ENCODE measurements around the gene SCUBE2.
A peak's percentile ranks its signal among the peaks of the same experiment; 100 is the strongest.
"Not testable (repeated sequence)": the region's sequence is repeated elsewhere in the genome, so short reads cannot be mapped to it uniquely, and the experiment has no call there.

SCUBE2 gene

DNA sequence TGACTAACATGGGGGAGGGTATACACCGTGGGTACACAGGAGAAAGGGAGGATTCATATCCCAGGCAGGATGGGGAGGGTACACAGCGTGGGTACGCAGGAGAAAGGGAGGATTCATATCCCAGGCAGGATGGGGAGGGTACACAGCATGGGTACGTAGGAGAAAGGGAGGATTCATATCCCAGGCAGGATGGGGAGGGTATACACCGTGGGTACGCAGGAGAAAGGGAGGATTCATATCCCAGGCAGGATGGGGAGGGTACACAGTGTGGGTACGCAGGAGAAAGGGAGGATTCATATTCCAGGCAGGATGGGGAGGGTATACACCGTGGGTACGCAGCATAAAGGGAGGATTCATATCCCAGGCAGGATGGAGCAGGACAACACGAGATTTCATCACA lies 51.0 kb downstream of the SCUBE2 start:
- no peak for DNase-seq

DNA sequence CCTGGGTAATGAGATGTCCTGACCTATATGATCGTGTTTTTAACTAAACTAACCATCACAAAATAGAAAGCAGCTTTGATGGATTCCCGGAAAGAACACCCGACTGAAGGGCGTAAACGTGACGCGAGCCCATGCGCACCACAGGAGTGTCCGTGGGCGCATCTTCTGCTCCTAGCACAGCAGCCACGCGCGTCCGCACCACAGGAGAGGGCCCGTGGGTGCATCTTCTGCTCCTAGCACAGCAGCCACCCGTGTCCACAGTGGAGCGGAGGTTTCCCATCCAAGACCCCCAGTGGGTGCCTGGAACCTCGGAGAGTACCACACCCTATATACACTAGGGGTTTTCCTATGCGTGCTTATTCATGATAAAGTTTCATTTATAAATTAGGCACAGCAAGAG lies 51.5 kb downstream of the SCUBE2 start:
- no peak for DNase-seq

DNA sequence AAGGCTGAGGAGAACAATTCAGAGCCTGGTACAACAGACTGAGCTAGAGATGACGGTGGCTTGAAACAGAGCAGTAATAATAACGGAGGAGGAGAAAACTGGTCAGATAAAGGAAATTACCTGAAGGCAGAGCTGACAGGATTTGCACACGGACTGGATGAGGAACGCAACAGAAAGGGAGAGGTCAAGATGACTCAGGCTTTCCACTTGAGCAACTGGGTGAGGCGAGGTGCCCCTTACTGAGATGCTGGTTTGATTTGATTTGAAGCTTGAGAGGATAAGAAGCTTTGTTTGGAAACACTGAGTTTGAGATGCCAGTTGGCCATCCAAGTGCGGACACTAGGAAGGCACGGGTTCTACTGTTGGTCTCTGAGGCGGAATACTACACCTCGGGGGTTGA lies 52.2 kb downstream of the SCUBE2 start:
- DNase-seq, result no peak

DNA sequence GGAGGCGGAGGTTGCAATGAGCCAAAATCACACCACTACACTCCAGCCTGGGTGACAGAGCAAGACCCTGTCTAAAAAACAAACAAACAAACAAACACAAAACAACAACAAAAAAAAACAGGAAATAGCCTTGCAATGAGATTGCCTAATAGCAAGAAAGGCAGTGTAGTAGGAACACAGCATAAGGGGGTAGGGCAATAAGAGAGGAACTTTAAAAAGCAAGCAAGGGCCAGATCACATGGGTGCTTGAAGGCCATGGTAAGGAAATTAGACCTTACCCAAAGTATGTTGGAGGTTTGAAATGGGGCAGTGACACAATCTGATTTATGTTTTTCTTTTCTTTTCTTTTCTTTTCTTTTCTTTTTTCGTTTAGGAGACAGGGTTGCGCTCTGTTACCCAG lies 52.9 kb downstream of the SCUBE2 start:
- DNase-seq, result no peak

- DNase-seq, result no peak
These were observed 53.4 kb downstream of the SCUBE2 start for GRCh38 chr11:9037963-9038362.

- no peak for DNase-seq
These were observed 54.2 kb downstream of the SCUBE2 start for GRCh38 chr11:9037046-9037780.

- DNase-seq, result no peak
These were observed 60.8 kb downstream of the SCUBE2 start for GRCh38 chr11:9030601-9031000.

DNA sequence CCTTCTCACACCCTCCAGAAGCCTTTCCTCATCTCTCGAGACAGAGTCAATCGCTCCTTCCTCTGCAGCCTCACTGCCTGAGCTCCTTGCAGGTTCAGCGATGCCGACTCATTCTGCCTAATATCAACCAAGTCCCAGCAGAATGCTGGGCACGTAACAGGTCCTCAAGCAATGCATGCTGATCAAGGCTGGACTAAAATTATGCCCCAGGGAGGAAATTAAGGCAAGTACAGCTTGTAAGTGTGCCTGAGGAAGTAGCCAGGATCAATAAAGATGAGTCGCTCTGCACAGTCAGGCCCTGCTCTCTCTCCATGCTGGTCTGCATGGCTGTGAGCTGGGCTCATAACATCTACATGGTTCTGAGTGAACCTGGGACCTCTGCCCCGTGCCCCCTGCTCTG lies 62.0 kb downstream of the SCUBE2 start:
- DNase-seq, result no peak

DNA sequence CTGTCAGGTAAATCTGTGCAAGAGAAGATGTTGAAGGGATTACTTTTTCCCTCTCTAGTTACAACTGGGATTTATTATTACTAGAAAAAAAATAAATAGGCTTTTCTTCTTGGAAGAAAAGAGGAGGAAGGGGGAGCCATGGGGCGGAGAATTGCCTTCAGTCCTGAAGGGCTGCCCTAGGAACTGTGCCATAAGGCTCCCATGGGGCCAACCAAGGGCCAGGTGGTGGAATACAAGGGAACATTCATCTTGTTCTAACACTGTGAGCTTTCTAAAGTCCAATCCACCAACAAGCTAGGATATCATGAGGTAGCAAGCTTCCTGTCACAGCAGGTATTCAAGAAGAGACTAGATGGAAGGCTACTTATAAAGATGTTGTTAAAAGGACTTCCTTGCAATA lies 62.8 kb downstream of the SCUBE2 start:
- DNase-seq, result no peak

DNA sequence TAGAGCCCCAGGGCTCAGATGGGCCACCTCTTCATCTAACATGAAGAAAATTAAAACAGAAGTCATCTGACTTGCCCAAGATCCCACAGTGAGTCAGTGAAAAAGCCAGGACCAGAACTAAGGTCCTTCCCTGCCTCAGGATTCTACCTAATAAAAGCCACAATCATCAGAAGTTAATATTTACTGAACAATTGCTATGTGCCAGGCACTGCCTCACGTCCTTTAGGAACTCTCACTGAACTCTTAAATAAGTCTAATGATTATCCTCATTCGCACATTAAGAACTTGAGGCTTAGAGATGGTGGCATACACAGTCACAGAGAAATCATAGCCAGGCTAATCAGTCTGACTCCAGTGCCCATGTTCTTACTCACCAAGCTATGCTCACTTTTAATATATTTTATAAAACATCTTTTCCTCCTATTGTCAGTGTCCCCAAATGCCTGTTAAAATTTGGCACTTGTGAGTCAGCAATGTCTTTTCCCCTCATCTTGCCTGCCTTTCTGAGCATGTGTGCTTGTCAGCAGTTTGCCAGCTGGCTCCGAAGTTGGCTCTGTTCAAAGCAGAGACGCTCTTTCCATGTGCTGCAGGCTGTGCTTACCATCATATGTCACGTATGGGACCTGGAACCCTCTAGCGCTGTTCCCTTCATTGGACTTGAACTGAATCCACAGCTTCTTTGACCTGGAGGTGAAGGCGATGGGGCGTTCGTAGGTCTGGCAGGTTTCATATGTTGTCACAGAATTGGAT lies 66.1 kb downstream of the SCUBE2 start:
- no peak for DNase-seq

- no peak for DNase-seq
These were observed 68.3 kb downstream of the SCUBE2 start for GRCh38 chr11:9022961-9023680.

- no peak for DNase-seq
These were observed 70.5 kb downstream of the SCUBE2 start for GRCh38 chr11:9020916-9021315.

- no peak for DNase-seq
These were observed 71.5 kb downstream of the SCUBE2 start for GRCh38 chr11:9019861-9020260.

GRCh38 chr11:9017773-9018172 lies 73.6 kb downstream of the SCUBE2 start:
- DNase-seq, result no peak

DNA sequence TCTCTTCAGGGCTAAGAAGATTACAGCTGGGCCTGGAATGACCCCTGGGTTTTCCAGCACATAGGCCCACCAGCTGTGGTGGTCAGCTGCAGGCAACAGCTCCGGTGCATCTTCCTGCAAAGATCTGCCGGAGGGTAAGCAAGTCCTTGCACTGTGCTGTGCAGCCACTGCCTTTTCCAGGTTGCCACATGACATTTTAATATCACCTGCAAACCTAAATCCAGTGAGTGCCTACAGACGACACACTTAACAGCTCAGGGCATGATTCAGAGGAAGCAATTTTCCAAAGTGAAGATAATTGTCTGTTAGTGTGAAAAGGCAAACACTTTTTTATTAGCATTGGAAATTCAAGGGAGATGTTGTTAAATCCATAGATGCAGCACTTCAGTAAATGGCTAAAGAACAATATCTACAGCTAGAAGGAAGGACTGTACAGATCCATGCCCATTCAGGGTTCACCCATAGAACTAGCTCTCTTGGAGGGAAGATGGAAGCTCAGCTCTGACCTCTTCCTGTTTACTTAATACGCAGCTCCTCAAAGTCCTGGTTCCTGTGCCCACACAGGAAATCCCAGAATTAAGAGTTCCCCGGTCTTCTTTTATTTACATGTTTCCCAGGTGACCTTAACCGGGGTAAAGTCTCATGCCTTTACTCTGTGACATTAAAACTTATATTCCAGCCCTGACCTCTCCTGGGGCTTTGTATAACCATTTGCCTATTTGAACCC lies 74.3 kb downstream of the SCUBE2 start:
- peak; percentile 45 for DNase-seq

DNA sequence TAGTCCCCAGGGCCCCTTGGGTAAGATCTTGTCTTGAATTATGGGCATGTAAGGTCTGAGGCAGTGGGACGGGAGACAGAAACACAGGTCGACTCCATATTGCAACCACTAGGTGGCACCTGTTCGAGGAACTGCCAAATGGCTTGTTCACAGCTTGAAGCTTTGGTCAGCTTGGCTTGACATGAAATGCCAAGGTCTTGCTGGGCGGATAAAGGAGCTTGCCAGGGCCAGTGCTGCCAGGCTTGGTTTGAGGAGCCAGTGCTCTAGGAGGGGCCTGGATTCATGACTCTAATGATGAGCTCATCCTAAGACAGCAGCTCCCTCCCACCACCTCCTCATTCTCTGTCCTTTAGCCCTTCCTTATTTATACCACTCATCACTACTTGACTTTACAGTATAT lies 75.7 kb downstream of the SCUBE2 start:
- peak; percentile 77 for DNase-seq

- no peak for DNase-seq
These were observed 76.6 kb downstream of the SCUBE2 start for GRCh38 chr11:9014826-9015225.

DNA sequence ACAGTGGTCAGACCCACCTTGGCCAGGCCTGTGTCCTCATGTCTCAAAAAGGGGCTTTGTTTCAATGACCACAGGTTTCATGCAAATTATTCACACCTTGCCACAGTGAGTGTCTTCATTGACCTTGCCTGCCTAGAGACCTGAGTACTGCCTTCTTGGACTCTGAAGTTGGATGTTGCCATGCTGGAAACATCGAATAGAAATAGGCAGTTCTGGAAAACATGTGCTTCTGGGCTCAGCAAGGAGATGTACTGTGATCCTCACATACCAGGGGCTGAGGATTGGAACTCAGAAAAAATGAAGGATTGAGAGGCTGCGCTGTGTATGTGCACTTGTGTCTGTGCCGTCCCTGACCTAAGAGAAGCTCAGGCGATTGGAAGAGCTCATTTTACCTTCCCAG lies 78.0 kb downstream of the SCUBE2 start:
- DNase-seq, result no peak

DNA sequence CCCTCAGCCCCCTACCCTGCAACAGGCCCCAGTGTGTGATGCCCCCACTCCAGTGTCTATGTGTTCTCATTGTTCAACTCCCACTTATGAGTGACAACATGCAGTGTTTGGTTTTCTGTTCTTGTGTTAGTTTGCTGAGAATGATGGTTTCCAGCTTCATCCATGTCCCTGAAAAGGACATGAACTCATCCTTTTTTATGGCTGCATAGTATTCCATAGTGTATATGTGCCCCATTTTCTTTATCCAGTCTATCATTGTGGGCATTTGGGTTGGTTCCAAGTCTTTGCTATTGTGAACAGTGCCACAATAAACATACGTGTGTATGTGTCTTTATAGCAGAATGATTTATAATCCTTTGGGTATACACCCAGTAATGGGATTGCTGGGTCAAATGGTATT lies 81.9 kb downstream of the SCUBE2 start:
- DNase-seq, result not testable (repeated sequence)

- DNase-seq, result no peak
These were observed 82.7 kb downstream of the SCUBE2 start for GRCh38 chr11:9008661-9009060.

DNA sequence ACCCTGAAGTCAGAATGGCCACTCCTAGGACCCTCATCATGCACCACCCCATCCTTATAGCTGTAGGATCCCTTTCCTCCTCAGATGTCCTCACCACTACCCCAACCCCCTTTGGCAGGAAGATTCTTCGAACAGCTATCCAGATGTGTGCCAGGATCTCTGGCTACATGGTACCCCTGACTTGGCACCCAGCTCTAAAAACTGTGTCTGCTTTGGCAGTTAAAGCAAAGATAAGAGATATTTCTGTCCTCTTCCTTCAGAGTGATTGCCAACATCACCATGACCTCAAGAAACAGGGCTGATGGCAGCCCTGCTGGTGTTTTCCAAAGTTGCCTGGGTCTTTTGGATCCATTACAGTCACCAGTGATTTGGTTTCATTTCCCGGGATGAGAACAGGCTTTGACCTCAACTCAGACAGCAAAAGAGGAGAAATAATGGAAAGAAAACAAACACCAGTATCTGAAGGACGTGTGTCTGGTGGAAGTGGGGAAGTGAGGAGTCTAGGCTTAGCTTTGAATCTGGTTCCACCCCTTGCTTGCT lies 83.3 kb downstream of the SCUBE2 start:
- DNase-seq, result no peak

- DNase-seq, result no peak
These were observed 86.3 kb downstream of the SCUBE2 start for GRCh38 chr11:9005087-9005486.
